SKM-1 treated with dmso at 0.1 percent for 144 hours (cell line): Measurements from ENCODE around the gene RFX3.

Experiments used
- DNase-seq: peaks from one replicate; lab custom pipeline; 2025; ENCODE audit not compliant: unreplicated experiment; lab: John Stamatoyannopoulos, UW

The RFX3 gene

GRCh38 chr9:3478549-3478953, 47.2 kb downstream of the RFX3 start:
- no peak for DNase-seq

GRCh38 chr9:3477236-3477834, 48.5 kb downstream of the RFX3 start:
- no peak for DNase-seq

GRCh38 chr9:3475300-3476020, 50.3 kb downstream of the RFX3 start:
- DNase-seq, result no peak

- DNase-seq, result no peak
Observed at GRCh38 chr9:3474821-3475220, 51.0 kb downstream of the RFX3 start.

- no peak for DNase-seq
Observed at GRCh38 chr9:3473405-3473804, 52.4 kb downstream of the RFX3 start.

GRCh38 chr9:3471883-3472282, 53.9 kb downstream of the RFX3 start:
- no peak for DNase-seq

GRCh38 chr9:3468421-3469205, 57.2 kb downstream of the RFX3 start:
- no peak for DNase-seq

- peak; percentile 30 for DNase-seq
Observed at GRCh38 chr9:3467593-3468219, 58.1 kb downstream of the RFX3 start.

GRCh38 chr9:3464033-3464638, 61.7 kb downstream of the RFX3 start:
- DNase-seq, result no peak

- DNase-seq, result no peak
Observed at GRCh38 chr9:3458806-3459475, 66.9 kb downstream of the RFX3 start.

- no peak for DNase-seq
Observed at GRCh38 chr9:3457175-3457574, 68.6 kb downstream of the RFX3 start.

- no peak for DNase-seq
Observed at GRCh38 chr9:3455717-3456116, 70.1 kb downstream of the RFX3 start.

- no peak for DNase-seq
Observed at GRCh38 chr9:3455094-3455493, 70.7 kb downstream of the RFX3 start.

GRCh38 chr9:3451956-3452355, 73.8 kb downstream of the RFX3 start:
- no peak for DNase-seq

- no peak for DNase-seq
Observed at GRCh38 chr9:3447788-3448187, 78.0 kb downstream of the RFX3 start.

- no peak for DNase-seq
Observed at GRCh38 chr9:3447143-3447542, 78.7 kb downstream of the RFX3 start.

- DNase-seq, result no peak
Observed at GRCh38 chr9:3446313-3446712, 79.5 kb downstream of the RFX3 start.

GRCh38 chr9:3444016-3444415, 81.8 kb downstream of the RFX3 start:
- DNase-seq, result no peak

- peak; percentile 63 for DNase-seq
Observed at GRCh38 chr9:3441197-3441816, 84.5 kb downstream of the RFX3 start.
